Keratinocyte (primary cell): ENCODE data around the gene LYPLA2.

Source experiments
- CTCF ChIP-seq, 3 experiments: IDR thresholded peaks in 1 of 3; conservative IDR thresholded peaks in 1 of 3; optimal IDR thresholded peaks in 1 of 3; 2 replicates in 2 of 3; 3 replicates in 1 of 3; pipeline versions ENCODE3 to v1.5.1; 2011; ENCODE audit warnings: low read length in 3 of 3, mild to moderate bottlenecking in 3 of 3, moderate library complexity in 2 of 3, control low read depth in 1 of 3, inconsistent platforms in 1 of 3; ENCODE audit not compliant: insufficient read depth in 2 of 3; ENCODE audit errors: extremely low read depth in 1 of 3
- EZH2 ChIP-seq: IDR thresholded peaks from one replicate; pipeline ENCODE4 v1.6.1; 2012; ENCODE audit warnings: inconsistent platforms, mild to moderate bottlenecking, low read length, moderate library complexity

- TF ChIP-seq CTCF (optimal IDR thresholded peaks at IDR 0.05 in 1 of 3, IDR thresholded peaks at IDR 0.05 in 1 of 3, conservative IDR thresholded peaks at IDR 0.05 in 1 of 3; ENCODE audit: extremely low read depth in 1 of 3, insufficient read depth in 2 of 3, low read length in 3 of 3) (no peak), EZH2 (no peak)
Observed at GRCh38 chr1:23752909-23753308, 38.0 kb upstream of the LYPLA2 start.
